Adrenal gland (tissue), 5 donors: ENCODE data around the gene SPSB4.

Source experiments
- CTCF ChIP-seq, 6 experiments: fragments of 450-650 bp in 4 of 6; fragments of 200-600 bp in 2 of 6; sonication (generic) in 1 of 6; IDR thresholded peaks; 1 replicate in 5 of 6; 2 replicates in 1 of 6; pipeline versions ENCODE4 v1.5.1 to v1.8.0; 2016 to 2021; ENCODE audit warnings: antibody characterized with exemption in 6 of 6, mild to moderate bottlenecking in 2 of 6, moderate library complexity in 1 of 6
- POLR2A ChIP-seq, 2 donors: fragments of 450-650 bp; IDR thresholded peaks; one replicate each; pipeline ENCODE4 v1.6.1; 2017; ENCODE audit warnings: antibody characterized with exemption in 2 of 2, mild to moderate bottlenecking in 2 of 2, moderate library complexity in 1 of 2
- donor health status: DM: no; HTN: no; CAD: no.

- no peak for TF ChIP-seq CTCF (IDR thresholded peaks at IDR 0.05)
- TF ChIP-seq POLR2A (IDR thresholded peaks at IDR 0.05), result no peak
These were observed 27.1 kb downstream of the SPSB4 start for GRCh38 chr3:141078200-141078599.
